HG02970 (cell line): ENCODE results near the gene ZNF584.
A peak's percentile ranks its signal among the peaks of the same experiment; 100 is the strongest.

ENCODE experiments used
- ATAC-seq: cut with Tn5 transposase; IDR thresholded peaks from one replicate; pipeline ENCODE4 v1.9.1; 2021; ENCODE audit warnings: mild to moderate bottlenecking, moderate library complexity, moderate number of reproducible peaks; ENCODE audit not compliant: unreplicated experiment, low FRiP score

Gene ZNF584

GRCh38 chr19:58385313-58385890 lies 23.0 kb upstream of the ZNF584 start:
- ATAC-seq: no peak

DNA sequence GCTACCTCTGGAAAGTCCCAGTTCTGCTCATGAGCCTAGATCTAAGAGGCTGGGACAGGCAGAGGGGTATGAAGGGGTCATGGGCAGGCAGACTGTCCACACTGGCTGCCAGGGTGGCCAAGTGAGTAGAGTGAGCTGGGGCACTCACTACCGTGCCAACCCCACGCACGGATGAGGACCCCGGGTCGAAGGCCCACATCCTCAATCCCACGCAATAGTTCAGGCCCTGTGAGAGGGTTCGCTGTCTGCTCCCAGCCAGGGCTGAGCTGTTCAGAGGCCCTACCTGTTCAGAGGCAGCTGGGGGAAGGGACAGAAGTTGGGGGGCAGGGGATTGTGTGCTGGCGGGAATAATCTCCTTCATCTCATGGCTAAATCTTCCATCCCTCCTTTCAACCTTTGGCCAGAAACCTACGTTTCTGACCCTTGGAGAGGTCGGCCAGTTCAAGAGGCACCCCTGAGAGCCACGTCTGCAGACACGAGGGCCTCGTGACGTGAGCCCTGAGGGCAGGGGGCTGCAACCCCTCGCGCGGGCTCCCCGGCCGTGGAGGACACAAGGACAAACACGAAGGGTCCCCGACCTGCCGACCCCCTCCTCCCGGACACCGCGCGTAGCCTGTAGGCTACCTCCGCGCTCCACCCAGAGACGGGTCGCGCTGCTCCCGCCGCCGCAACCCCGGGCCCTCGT lies 22.4 kb upstream of the ZNF584 start:
- no peak for ATAC-seq

DNA sequence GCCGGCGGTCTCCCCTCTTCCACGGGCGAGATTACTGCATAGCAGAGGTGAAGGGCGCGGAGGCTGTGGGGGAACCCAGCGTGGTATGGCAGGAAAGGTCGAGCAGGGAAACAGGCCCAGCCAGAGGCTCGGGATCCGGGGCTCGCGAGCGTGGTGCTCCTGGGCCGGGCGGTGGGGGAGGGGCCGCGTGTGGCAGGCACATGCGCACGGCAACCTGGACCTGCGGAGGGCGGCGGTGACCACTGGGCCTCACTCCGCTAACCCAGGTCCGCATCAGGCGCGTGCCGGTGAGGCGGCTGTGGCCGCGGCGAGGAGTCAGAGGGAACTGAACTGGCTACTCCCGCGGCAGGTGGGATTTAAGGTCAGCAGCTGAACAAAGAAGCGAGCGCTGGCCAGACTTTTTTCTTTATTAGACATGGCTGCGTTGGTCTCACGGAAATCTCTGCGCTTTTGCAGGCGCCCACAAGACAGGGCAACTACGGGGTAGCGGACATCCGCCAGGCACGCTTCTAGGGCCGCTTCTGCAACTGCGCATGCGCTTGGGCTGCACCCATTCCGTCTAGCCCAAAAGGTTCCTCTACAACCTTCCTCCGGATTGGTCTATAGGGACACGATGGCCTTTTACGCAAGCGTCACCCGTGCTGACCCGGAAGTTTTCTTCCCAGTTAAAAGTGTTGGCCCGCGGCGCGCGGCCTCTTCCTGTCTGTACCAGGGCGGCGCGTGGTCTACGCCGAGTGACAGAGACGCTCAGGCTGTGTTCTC lies 21.7 kb upstream of the ZNF584 start, which contains the start of gene RPS5:
RPS5 (plus strand) TSS at position 694 of the 762 bp plus-strand sequence. CDS start 869 bp downstream, outside the sequence.
- ATAC-seq: peak; percentile 91

DNA sequence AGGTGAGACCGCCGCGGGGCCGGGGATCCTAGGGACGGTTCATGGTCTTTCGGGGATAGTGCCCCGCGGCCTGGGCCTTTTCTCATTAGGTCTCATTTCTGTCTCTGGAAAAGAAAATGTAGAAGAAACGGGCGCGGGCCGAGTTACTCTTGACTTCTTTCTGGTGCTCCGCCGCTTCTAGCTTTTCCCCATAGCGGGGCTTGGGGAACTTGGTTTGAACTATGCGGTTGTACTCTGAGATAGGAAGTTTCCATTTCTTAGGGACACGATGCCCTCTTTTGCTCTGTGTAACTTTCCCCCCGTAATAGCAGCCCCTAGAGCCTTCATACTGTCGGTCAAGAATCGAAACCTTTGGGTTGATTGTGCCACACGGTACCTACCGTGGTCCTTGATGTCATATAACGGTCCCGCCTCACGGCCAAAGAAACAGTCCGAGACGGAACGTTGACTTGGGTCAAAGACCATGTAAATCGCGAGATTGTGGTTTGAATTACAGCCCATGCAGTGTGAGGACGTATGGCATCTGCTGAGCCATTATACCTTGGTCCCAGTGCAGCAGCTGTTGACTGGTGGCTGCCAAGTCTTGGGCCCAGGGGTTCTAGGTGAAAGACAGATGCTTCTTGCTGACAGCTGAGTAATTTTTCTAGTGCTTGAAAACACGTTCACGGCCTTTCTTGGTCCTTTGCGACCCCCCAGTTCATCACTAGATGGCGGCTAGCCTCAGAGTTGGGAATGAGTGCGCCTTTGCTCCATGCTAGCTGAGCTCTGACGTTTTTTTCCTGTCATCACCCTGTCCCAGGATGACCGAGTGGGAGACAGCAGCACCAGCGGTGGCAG lies 20.9 kb upstream of the ZNF584 start:
- peak; percentile 5 for ATAC-seq

DNA sequence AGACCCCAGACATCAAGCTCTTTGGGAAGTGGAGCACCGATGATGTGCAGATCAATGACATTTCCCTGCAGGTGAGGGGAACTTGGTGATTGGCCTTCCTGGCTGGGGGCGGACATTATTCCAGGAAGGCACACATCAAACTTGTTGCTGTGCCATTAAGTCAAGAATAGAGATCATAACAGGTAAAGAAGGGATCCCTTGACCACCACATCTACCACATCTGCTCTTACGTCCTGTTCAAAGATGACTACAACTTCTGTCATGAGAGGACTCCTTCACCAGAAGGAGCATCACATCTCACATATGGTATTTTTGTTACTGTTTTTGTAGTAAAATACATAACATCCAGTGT lies 20.3 kb upstream of the ZNF584 start:
- no peak for ATAC-seq

DNA sequence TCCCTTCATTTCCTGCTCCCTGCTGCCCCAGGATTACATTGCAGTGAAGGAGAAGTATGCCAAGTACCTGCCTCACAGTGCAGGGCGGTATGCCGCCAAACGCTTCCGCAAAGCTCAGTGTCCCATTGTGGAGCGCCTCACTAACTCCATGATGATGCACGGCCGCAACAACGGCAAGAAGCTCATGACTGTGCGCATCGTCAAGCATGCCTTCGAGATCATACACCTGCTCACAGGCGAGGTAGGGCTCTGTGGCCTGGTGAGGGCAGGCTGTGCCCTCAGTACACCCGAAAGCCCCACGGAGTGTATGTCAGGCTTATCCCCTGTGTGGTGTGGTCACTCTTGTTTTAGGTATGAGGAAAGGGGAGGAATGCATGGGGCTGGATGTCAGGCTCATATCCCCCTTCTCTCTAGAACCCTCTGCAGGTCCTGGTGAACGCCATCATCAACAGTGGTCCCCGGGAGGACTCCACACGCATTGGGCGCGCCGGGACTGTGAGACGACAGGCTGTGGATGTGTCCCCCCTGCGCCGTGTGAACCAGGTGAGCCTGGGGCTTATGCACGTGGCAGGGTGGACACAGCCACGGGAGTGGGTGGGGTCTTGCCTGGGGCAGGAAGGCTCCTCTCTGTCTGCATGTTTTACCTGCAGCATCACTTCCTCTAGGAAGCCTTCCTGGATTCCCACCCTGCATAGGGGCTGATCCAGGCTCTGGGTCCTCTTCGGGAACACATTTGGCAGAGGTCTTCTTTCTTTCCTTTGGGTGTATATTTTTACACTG lies 15.3 kb upstream of the ZNF584 start:
- no peak for ATAC-seq

DNA sequence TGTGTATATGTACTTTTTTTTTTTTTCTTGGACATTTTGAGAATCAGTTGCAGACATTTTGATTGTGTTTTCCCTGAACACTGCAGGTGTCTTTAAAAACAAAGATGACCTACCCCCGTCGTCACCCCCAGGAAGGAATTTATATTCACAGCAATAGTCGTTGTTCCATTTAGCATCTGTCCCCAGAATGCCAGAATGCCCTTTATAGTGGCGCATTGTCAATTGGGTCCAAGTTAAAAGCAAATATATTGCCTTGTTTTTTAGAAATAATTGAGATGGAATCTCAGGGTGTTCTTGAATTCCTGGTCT lies 14.8 kb upstream of the ZNF584 start:
- no peak for ATAC-seq

GRCh38 chr19:58394821-58395219 lies 13.6 kb upstream of the ZNF584 start:
- ATAC-seq: no peak

DNA sequence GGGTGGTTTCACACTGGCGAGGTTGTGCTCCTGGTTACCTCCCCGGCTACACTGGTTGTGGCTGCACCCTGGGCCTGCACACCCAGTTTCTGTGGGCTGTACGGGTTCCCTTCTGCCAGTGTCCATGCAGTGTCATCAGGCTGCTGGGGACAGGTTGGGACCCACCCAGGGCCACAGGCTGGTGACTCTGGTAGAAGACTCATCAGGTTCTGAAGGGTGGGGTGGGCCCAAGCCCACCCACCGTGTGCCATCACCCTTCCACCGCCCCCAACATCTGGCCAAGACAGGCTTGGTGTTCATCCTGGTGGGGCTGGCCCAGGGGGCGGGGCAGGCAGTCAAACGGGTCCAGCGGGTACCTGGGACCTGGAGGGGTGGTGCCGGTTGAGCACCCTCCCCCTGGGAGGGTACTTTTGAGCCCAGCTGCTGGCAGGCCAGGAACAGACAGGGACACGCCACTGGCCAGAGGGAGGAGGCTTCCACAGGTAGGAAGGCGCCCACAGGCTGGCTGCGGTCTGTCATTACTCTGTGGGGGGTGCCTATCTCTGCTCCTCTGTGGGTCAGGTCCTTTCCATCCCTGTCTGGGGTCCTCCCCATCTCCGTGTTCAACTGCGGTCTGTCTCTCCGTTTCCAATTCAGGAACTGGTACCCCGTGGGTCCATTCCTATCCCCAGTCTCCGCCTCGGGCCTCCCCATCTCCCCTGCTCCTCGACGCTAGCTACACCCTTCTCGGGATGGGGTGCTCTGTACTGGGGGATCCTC lies 13.1 kb upstream of the ZNF584 start, which contains the start of gene RNF225:
RNF225 (plus strand) TSS at position 437 of the 759 bp plus-strand sequence. CDS start 434 bp downstream, outside the sequence.
- ATAC-seq: no peak

DNA sequence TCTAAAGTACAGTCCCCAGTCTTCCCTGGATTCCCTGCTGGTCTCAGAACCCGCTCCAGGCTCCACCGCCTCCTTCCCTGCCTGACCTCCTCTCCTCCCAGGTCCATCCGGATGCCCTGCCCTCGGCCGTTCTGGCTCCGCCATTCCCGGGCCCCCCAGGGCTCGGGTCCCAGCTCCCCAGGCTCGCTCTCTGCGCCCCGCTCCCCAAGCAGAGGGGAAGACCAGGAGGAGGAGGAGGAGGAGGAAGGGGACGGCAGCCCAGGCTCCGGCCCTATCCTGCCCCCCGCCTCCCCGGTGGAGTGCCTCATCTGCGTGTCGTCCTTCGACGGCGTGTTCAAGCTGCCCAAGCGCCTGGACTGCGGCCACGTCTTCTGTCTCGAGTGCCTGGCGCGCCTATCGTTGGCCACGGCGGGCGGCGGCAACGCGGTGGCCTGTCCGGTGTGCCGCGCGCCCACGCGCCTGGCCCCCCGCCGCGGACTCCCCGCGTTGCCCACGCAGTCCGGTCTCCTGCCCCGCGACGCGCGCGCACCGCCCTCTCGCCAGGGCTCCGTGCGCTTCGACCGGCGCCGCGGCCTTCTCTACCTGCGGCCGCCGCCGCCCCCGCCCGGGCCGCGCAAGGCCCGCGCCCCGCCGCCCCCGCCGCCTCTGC lies 12.3 kb upstream of the ZNF584 start:
- no peak for ATAC-seq

DNA sequence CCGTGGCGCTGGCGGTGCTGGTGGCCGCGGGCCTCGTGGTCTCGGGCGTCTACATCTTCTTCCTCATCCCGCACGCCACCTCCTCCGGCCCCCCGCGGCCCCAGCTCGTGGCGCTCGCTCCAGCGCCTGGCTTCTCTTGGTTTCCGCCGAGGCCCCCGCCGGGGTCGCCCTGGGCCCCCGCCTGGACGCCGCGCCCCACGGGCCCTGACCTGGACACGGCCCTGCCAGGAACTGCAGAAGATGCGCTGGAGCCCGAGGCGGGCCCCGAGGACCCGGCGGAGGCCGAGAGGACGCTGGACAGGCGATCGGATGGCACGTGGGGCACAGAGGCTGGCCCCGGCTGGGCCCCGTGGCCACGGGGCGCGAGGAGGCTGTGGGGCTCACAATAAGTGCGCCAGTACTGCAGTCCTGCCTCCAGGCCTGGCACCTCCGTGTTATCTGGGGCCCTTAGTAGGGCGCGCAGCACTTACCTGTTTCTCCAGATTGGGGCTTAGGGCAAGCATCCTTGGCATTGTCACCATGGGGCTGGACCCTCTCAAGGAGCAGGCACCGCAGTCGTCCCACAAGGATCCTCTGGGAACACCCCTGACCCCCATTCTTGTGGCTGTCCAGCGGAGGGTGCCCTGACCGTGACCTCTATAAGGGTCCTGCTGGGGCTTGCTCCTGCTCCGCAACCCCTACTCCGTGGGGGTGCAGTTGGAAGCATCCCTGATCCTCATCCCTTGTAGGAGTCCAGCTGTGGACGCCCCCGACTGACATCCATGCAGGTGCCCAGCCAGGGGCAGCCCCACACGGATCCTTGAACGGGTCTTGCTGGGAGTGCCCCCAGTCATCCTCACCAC lies 11.5 kb upstream of the ZNF584 start:
- ATAC-seq: no peak

DNA sequence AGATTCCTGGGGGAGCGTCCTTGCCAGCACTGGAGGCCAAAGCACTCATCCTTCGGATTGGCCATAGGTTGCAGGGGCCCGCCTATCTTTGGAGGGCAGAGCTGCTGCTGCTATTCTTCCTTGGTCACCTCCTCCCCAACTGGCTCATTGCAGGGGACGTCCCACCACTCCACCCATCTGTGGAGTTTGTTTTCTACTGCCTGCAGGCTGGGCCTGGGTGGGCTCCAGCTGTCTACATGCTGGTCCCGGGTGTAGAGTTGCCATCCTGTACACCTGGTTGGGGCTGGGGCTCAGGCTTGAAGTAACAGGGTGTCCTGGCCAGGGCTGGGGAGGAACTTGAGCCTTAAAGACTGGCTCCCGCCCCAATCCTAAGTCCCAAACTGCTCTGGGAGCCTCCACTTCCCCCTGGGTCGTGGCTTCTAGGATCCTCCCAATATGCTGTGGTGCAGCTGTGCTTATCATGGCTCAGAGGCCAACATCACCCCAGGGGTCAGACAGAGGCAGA lies 10.9 kb upstream of the ZNF584 start:
- ATAC-seq: no peak

GRCh38 chr19:58398087-58398486 lies 10.4 kb upstream of the ZNF584 start:
- ATAC-seq: no peak

GRCh38 chr19:58398545-58398944 lies 9.9 kb upstream of the ZNF584 start:
- no peak for ATAC-seq

GRCh38 chr19:58399903-58400302 lies 8.5 kb upstream of the ZNF584 start:
- ATAC-seq: no peak

GRCh38 chr19:58400316-58400915 lies 8.0 kb upstream of the ZNF584 start:
- ATAC-seq: no peak
